Measurements from ENCODE around the gene TIAM1.

DNA sequence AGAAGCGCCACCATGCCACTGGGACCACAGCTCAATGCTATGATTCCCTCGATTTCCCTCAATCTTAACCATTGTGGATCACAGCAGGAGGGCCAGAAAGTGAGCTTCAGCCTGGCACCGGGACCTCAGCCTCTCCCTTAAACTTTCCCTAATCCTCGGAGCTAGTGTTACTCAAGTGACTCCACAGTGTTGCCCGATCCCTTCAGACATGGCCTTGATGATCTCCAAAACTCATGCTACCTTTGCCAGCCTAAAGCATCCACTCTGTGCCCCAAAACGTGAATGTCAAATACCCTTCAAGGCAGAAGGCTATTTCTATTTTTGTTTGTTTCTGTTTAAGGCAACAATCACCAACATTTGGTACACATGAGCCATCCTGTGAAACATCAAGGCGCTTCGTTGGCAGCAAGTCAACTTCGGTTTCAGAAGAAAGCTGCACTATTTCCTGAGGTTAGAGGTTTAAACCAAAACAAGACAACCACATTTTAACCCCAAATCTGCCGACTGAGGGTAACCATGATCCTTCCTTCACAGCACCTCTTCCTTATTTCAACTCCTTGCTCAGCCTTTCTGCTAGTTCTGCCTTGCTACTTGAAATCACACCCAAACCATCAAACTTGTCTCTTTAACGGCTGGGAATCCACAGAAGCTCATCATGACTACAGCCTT lies 211.4 kb downstream of the TIAM1 start:
- TF ChIP-seq CTCF (IDR thresholded peaks at IDR 0.05) (no peak), SREBF2 (IDR thresholded peaks at IDR 0.05) (no peak), PBX3 (IDR thresholded peaks at IDR 0.05) (no peak), RNF2 (IDR thresholded peaks at IDR 0.05; ENCODE audit: borderline replicate concordance, low read depth) (no peak), MAFK (IDR thresholded peaks at IDR 0.05; ENCODE audit: partially characterized antibody) (no peak), HOXB13 (CRISPR knock-in tag; IDR thresholded peaks at IDR 0.05; ENCODE audit: low read depth) (no peak), EP300 (IDR thresholded peaks at IDR 0.05) (no peak), USF2 (IDR thresholded peaks at IDR 0.05) (no peak), JUN (IDR thresholded peaks at IDR 0.05) (no peak), SMC3 (IDR thresholded peaks at IDR 0.05) (no peak), POLR2A (IDR thresholded peaks at IDR 0.05; ENCODE audit: low read length) (no peak), PHF8 (IDR thresholded peaks at IDR 0.05; ENCODE audit: borderline replicate concordance, low read depth) (no peak), MAX (IDR thresholded peaks at IDR 0.05) (no peak)
